DMS53 treated with DMSO at 0.1 percent for 48 hours (cell line): ENCODE data around the gene DMGDH.

Source experiments
- DNase-seq: peaks from one replicate; lab custom pipeline; 2025; ENCODE audit not compliant: unreplicated experiment; lab: John Stamatoyannopoulos, UW

Gene DMGDH

GRCh38 chr5:79074641-79075040 is 5.2 kb upstream of the DMGDH start:
- peak; percentile 3 for DNase-seq

- DNase-seq, result peak; percentile 43
Observed at GRCh38 chr5:79070350-79070667, 835 bp upstream of the DMGDH start.

- DNase-seq, result no peak
Observed at GRCh38 chr5:79062436-79062835, 7.0 kb downstream of the DMGDH start.

DNA sequence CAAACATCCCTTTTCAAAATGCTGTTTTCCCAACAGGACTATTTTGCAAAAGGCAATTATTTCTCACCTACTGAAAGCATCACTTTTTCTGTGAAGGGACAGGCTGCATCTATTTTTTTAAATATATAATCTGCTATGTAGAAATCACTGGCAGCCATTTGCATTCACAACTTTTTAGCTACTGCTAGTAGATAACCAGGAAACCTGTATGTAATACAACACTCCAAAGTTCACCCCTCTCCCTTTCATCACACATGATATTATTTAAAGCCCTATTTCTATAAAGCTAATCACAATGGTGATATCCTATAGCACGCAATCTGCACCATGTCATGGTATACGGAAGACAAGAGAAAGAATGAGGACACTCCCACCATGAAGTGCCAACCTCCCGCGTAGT is 9.8 kb downstream of the DMGDH start:
- no peak for DNase-seq

DNA sequence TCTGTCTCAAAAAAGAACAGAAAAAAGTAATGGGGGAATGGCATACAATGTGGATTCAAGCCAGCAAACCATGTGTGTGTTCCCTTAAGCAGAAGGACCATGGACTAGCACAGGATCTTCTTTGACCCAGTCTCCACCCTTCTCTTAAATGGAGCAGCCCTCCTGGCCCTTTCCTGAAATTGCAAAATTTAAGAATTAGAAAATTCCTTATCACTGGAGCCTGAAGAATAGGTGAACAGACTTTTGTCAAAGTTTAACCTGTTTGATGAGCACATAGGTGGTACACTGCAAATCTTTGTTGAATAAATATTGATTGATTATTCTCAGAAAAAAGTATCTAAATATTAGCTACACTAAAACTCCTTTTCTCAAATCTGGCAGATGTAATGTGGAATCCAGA is 12.6 kb downstream of the DMGDH start:
- no peak for DNase-seq

GRCh38 chr5:79055017-79055416 is 14.5 kb downstream of the DMGDH start:
- no peak for DNase-seq

DNA sequence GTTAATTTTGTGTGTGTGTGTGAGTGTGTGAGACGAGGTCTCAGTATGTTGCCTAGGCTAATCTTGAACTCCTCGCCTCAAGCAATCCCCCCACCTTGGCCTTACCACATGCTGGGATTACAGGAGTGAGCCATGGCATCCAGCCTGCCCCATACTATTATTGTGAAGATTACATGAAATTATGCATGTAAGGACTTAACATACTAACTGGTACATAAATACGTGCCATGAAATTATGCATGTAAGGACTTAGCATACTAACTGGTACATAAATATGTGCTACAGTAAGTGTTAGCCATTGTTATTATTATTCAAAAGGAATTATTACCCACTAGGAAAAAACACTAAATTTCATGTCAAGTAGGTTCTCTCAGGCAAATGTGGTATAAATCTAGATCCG is 16.2 kb downstream of the DMGDH start:
- DNase-seq, result no peak

GRCh38 chr5:79050498-79050897 is 19.0 kb downstream of the DMGDH start:
- no peak for DNase-seq

- no peak for DNase-seq
Observed at GRCh38 chr5:79048437-79048836, 21.0 kb downstream of the DMGDH start.

DNA sequence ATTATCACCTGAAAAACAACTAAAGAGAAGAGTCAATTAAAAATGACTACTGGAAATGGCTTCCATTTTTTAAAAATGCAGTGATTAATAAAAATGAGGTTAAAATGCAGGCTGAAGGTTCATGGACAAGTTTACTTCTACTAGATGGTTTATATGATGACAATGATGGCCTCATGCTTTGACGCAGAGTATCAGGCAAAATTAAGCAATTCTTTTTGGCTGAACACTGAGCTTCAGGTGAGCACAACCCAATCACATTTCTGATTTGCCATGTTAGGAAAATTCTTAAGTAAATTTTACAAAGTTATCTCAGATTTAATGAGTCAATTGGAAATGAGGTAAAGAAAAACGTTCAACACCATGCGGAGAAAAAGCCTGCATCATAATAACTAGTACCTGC is 22.3 kb downstream of the DMGDH start:
- no peak for DNase-seq

GRCh38 chr5:79042188-79042587 is 27.3 kb downstream of the DMGDH start:
- no peak for DNase-seq

DNA sequence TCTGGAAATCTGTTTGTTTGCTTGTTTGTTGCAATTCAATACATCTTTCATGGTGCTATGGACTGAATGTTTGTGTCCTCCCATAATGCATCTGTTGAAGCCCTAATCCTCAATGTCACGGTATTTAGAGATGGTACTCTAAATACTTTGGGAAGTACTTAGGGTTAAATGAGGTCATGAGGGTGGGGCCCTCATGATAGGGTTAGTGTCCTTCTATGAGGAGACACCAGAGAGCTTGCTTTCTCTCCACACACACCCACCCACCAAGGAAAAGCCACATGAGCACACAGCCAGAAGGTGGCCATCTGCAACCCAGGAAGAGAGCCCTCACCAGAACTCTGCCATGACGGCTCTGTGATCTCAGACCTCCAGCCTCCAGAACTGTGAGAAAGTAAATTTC is 32.7 kb downstream of the DMGDH start:
- DNase-seq, result no peak

DNA sequence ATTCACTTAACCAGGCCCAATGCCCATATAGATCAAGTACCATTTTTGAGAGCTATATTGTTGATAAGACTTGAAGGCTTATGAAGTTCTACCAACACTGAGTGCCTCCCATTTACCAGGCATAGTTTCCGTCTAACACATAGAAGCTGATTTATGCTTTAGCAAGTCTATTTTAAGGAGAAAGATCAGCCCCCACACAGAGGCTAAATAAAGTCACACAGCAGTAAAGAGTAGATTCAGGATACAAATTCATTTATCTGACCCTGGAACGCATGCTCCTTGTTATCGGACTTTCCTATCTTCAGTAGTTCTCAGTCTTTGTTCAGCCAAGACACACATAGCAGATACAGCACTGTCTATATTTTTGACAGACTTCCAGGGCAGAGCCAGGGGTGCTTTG is 34.2 kb downstream of the DMGDH start:
- DNase-seq, result no peak

GRCh38 chr5:79032782-79033181 is 36.7 kb downstream of the DMGDH start:
- DNase-seq, result no peak

- no peak for DNase-seq
Observed at GRCh38 chr5:79032031-79032695, 37.3 kb downstream of the DMGDH start.

DNA sequence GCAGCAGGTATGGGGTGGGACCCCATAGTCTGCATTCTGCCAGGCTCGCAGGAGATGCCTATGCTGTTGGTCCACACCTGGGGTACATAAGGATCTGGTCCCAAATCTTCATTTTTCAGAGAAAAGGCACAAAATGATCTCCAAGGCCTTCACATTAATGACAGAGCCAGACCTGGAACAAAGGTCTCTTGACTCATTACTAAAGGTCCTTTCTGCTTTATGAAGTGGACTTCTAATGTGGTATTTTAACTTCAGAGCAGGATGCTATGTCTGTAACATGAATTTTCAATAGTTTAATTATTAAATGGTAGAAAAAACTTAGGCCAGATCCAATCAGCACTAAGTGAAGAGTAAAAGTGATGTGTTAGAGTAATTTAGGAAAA is 38.0 kb downstream of the DMGDH start:
- DNase-seq, result no peak

- DNase-seq, result no peak
Observed at GRCh38 chr5:79030663-79031484, 38.6 kb downstream of the DMGDH start.

GRCh38 chr5:79025054-79025472 is 44.4 kb downstream of the DMGDH start:
- peak; percentile 54 for DNase-seq

GRCh38 chr5:79023947-79024346 is 45.5 kb downstream of the DMGDH start:
- no peak for DNase-seq

- DNase-seq, result no peak
Observed at GRCh38 chr5:79023348-79023747, 46.1 kb downstream of the DMGDH start.

DNA sequence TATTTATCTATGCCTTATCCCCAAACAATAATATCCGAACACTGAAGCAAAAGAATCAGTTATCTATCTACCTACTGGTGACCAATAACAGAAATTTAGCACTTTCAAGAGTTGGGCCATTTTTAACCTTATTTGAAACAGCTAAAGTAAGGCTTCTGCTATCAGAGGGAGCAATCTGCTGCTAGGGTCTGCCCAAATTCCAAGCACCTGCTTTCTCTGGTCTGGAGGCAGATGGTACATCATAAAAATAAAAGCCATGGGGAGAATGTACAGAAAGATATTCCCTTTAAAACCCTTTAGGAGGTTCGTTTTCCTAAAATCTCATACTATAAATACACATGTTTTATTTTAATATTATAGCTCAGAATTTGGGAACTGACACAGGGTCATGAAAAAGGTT is 46.7 kb downstream of the DMGDH start:
- DNase-seq, result no peak

DNA sequence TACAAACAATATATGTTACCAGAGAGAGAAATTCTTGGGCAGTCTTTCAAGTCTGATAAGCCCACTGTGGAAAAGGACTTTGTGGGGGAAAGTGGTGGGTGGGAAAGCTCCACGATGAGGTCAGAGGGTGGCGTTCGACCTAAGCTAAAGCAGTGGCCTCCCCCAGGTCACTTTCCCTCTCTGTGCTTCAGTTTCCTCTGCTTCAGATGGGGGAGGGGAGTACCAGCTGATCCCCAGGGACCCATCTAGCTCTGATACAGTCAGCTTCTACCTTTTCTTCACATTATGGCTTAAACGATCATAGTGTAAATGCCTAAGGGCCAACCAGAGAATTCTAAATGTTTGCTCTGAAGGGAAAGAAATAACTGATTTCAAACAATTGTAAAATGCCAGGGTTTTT is 47.7 kb downstream of the DMGDH start:
- DNase-seq, result no peak
